ENCODE results near the gene IMP3.

DNA sequence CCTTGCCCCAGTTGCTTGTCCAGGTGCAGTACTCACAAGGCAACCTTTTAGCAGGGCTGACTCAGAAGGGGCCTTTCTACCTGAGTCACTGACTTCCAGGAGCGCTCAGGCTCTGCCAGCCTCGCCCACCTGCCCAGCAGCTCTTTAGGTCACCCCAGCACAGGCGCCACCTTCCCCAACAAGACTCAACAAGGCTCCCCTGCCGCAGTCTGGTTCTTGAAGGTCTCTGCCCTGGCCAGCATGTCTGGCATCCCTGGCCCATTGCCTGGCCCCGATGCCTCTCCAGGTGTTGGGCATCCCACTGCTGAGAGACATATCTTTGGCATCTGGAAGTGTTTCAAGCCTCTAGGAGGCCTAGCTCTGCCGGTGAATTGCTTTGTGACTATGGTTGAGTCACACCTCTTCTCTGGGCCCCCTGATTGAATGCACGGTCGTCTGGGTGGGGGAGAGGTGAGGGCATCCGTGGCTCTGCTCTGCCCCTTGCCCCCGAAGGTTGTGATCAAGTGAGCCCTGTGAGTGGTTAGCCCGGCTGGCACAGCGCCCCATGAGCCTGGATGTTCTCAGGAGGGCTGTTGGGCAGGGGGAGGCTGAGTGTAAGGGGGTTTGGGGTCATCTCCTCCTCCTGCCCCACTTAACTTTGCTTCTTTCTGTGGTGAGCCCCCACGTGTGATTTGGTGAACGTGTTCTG is 29.3 kb upstream of the IMP3 start:
- TF ChIP-seq CTCF (IDR thresholded peaks at IDR 0.05; ENCODE audit: insufficient read depth, low read depth, low read length), result no peak
- TF ChIP-seq EZH2 (IDR thresholded peaks at IDR 0.05; ENCODE audit: insufficient read depth, low read length), result no peak
